SK-N-SH (cell line): ENCODE data around the gene CLSTN2. TPM values are rescaled to one million over a fixed set of nuclear protein-coding genes. Genes with fewer than 3 reads are reported as not detected.

Source experiments
- CTCF ChIA-PET: fragments of 300-600, 350-600 bp; formaldehyde crosslinking; extraction: SDS; loops from one replicate; lab custom pipeline; 2021; lab: Yijun Ruan, JAX
- POLR2A ChIA-PET: fragments of 350-600 bp; sonication (Branson Sonifier 250); formaldehyde crosslinking; extraction: SDS; loops from one replicate; lab custom pipeline; 2020; ENCODE audit warnings: antibody characterized with exemption, inconsistent platforms; lab: Yijun Ruan, JAX
- DNase-seq: peaks from one replicate; pipeline ENCODE4 v3.0.0; 2012
- H2AFZ ChIP-seq: fragments of 200-600 bp; sonication (generic); 2 replicates; pipeline ENCODE4 v1.8.1; 2016; ENCODE audit warnings: antibody characterized with exemption, mild to moderate bottlenecking, low read depth
- H3F3A ChIP-seq: fragments of 200-600 bp; sonication (generic); replicated peaks from 2 replicates; pipeline ENCODE3; 2016; ENCODE audit warnings: antibody characterized with exemption, mild to moderate bottlenecking; ENCODE audit not compliant: insufficient read depth
- H3K27ac ChIP-seq, 2 experiments: fragments of 200-500 bp in 1 of 2; fragments of 200-600 bp in 1 of 2; sonication (Bioruptor generic) in 1 of 2; sonication (generic), shearing (Covaris generic) in 1 of 2; 2 replicates each; pipeline versions ENCODE4 v1.5.1 to v1.6.1; 2014 to 2016; ENCODE audit warnings: low read depth in 2 of 2, inconsistent platforms in 1 of 2, low read length in 1 of 2, mild to moderate bottlenecking in 1 of 2, mixed read lengths in 1 of 2
- H3K27me3 ChIP-seq: fragments of 200-600 bp; sonication (generic), shearing (Covaris generic); 2 replicates; pipeline ENCODE4 v1.6.1; 2016; ENCODE audit warnings: mixed run types; ENCODE audit not compliant: insufficient read depth
- H3K36me3 ChIP-seq, 2 experiments: fragments of 200-500 bp in 1 of 2; fragments of 200-600 bp in 1 of 2; sonication (Bioruptor generic) in 1 of 2; sonication (generic) in 1 of 2; replicated peaks in 1 of 2; 2 replicates each; pipeline versions ENCODE3 to v1.5.1; 2014 to 2016; ENCODE audit warnings: low read length in 1 of 2, mild to moderate bottlenecking in 1 of 2; ENCODE audit not compliant: insufficient read depth in 2 of 2, control insufficient read depth in 1 of 2
- H3K4me1 ChIP-seq, 2 experiments: fragments of 200-500 bp in 1 of 2; fragments of 200-600 bp in 1 of 2; sonication (Bioruptor generic) in 1 of 2; sonication (generic), shearing (Covaris generic) in 1 of 2; 2 replicates each; pipeline versions ENCODE4 v1.5.1 to v1.6.1; 2014 to 2016; ENCODE audit warnings: low read depth in 1 of 2, low read length in 1 of 2, mixed run types in 1 of 2; ENCODE audit not compliant: insufficient read depth in 2 of 2, control insufficient read depth in 1 of 2
- H3K4me2 ChIP-seq: fragments of 200-600 bp; sonication (generic), shearing (Covaris generic); 2 replicates; pipeline ENCODE4 v1.6.1; 2017; ENCODE audit warnings: mixed run types
- H3K4me3 ChIP-seq, 2 experiments: fragments of 200-500 bp in 1 of 2; fragments of 200-600 bp in 1 of 2; sonication (Bioruptor generic) in 1 of 2; sonication (generic), shearing (Covaris generic) in 1 of 2; 2 replicates each; pipeline versions ENCODE4 v1.5.1 to v1.8.1; 2014 to 2016; ENCODE audit warnings: low read depth in 2 of 2, inconsistent platforms in 1 of 2, low read length in 1 of 2, mild to moderate bottlenecking in 1 of 2, mixed read lengths in 1 of 2, moderate library complexity in 1 of 2
- H3K79me2 ChIP-seq: fragments of 200-600 bp; sonication (generic); 2 replicates; pipeline ENCODE4 v1.8.1; 2017; ENCODE audit warnings: mild to moderate bottlenecking; ENCODE audit not compliant: insufficient read depth
- H3K9ac ChIP-seq: fragments of 200-600 bp; sonication (generic); 2 replicates; pipeline ENCODE4 v1.6.1; 2017; ENCODE audit warnings: mixed run types
- H3K9me2 ChIP-seq: fragments of 200-600 bp; sonication (generic); 2 replicates; pipeline ENCODE4 v1.6.1; 2017; ENCODE audit warnings: mixed run types
- H3K9me3 ChIP-seq: fragments of 200-600 bp; sonication (generic); 2 replicates; pipeline ENCODE4 v1.6.1; 2017; ENCODE audit warnings: mixed run types, mild to moderate bottlenecking, moderate library complexity
- H4K20me1 ChIP-seq: fragments of 200-600 bp; sonication (generic); 2 replicates; pipeline ENCODE4 v1.6.1; 2017; ENCODE audit warnings: mild to moderate bottlenecking, mixed run types; ENCODE audit not compliant: insufficient read depth
- EP300 ChIP-seq, 2 experiments: IDR thresholded peaks; 2 replicates each; pipeline versions ENCODE4 v1.4.0 to v1.6.1; 2012; ENCODE audit warnings: borderline replicate concordance in 1 of 2, low read depth in 1 of 2, low read length in 1 of 2
- EZH2phosphoT487 ChIP-seq: fragments of 200-600 bp; sonication (generic); IDR thresholded peaks from 2 replicates; pipeline ENCODE4 v1.6.1; 2017; ENCODE audit warnings: low read depth, mixed run types, mild to moderate bottlenecking, antibody characterized with exemption, moderate library complexity, borderline replicate concordance
- GATA2 ChIP-seq: sonication (generic); formaldehyde crosslinking; IDR thresholded peaks from 2 replicates; pipeline ENCODE4 v1.5.0; 2020; ENCODE audit warnings: mild to moderate bottlenecking, missing genetic modification reagents
- MAX ChIP-seq: IDR thresholded peaks from 2 replicates; pipeline ENCODE4 v1.4.0; 2012; ENCODE audit warnings: low read depth
- NFIC ChIP-seq: IDR thresholded peaks from 2 replicates; pipeline ENCODE4 v1.4.0; 2012; ENCODE audit warnings: borderline replicate concordance
- REST ChIP-seq: IDR thresholded peaks from 2 replicates; pipeline ENCODE4 v1.6.1; 2012; ENCODE audit warnings: mild to moderate bottlenecking, low read depth, low read length, moderate library complexity
- RXRA ChIP-seq: IDR thresholded peaks from 2 replicates; pipeline ENCODE4 v1.4.0; 2012; ENCODE audit warnings: low read depth, mild to moderate bottlenecking, borderline replicate concordance
- TCF12 ChIP-seq: IDR thresholded peaks from 2 replicates; pipeline ENCODE4 v1.4.0; 2012
- YY1 ChIP-seq: IDR thresholded peaks from 2 replicates; pipeline ENCODE4 v1.4.0; 2012; ENCODE audit warnings: low read depth, mild to moderate bottlenecking
- WGBS: methylation state at CpG from one replicate; pipeline ENCODE4 v1.1.6; 2017; ENCODE audit warnings: low lambda C conversion rate; 5-methylcytosine and 5-hydroxymethylcytosine counted together
- polyA plus RNA-seq, 3 experiments: library from polyadenylated mRNA; depleted of rRNA; stranded (reverse); fragments of >200 nt; gene quantifications; 2 replicates each; pipeline ENCODE4 v1.2.3, GENCODE V29; 2012
- TF ChIP-seq, protein P1 (sequence below): fragments of 150-350 bp; IDR thresholded peaks from 2 replicates; pipeline ENCODE4 v1.6.1; 2017; ENCODE audit warnings: antibody characterized with exemption, low read length, low read depth, borderline replicate concordance

Gene CLSTN2
- polyA plus RNA-seq, 1 of the 3 experiments (the other 2 are of a cell fraction), result 0.02 TPM

DNA sequence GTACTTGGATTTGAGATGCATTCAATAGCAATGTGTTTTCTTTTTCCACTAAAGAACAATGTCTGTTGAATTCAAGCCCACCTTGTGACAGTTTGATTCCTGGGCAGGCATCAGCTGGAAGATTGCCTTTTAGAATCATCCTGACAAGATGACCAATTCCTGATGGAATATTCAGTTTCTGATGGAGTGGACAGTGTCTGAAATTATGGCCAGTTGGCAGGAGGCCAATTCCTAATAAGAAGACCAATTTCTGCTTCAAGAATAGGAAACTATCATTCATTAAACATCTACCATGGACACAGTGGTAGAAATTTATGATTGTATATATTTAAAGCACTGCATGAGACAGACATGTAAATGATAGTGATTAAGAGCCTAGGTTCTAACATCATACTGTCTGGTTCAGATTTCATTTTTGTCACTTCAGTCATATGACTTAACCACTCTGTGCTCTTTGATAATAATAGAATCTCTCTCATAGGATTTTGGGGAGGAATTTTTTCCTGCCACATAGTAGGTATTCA is 133.6 kb downstream of the CLSTN2 start:
- Histone ChIP-seq H2AFZ (no peak overlapping the region), H3K27me3 (no peaks in the 10 kb centered on the region), H3K27ac (no peak overlapping the region), H3F3A (no peaks in the 10 kb centered on the region), H3K4me3 (no peak overlapping the region), H3K4me1 (no peaks in the 10 kb centered on the region; a peak in 2 of 4 replicates), H3K9me2 (no peaks in the 10 kb centered on the region), H4K20me1 (no peaks in the 10 kb centered on the region), H3K4me2 (no peak overlapping the region), H3K36me3 (no peaks in the 10 kb centered on the region), H3K9ac (no peak overlapping the region), H3K9me3 (no peaks in the 10 kb centered on the region), H3K79me2 (no peaks in the 10 kb centered on the region)
- no peak for DNase-seq
- POLR2A ChIA-PET, result no interaction called here
- CTCF ChIA-PET, result interaction anchor here (0.7 to 1.2 kb wide), 2 partner anchors 14 to 18 kb away, joined by 4 read pairs; no protein-coding TSS in a partner anchor
- TF ChIP-seq EP300 (IDR thresholded peaks at IDR 0.05; ENCODE audit: borderline replicate concordance in 1 of 2, low read depth in 1 of 2, low read length in 1 of 2) (no peak), GATA2 (CRISPR knock-in tag) (no peak), YY1 (no peak), TCF12 (no peak)

DNA sequence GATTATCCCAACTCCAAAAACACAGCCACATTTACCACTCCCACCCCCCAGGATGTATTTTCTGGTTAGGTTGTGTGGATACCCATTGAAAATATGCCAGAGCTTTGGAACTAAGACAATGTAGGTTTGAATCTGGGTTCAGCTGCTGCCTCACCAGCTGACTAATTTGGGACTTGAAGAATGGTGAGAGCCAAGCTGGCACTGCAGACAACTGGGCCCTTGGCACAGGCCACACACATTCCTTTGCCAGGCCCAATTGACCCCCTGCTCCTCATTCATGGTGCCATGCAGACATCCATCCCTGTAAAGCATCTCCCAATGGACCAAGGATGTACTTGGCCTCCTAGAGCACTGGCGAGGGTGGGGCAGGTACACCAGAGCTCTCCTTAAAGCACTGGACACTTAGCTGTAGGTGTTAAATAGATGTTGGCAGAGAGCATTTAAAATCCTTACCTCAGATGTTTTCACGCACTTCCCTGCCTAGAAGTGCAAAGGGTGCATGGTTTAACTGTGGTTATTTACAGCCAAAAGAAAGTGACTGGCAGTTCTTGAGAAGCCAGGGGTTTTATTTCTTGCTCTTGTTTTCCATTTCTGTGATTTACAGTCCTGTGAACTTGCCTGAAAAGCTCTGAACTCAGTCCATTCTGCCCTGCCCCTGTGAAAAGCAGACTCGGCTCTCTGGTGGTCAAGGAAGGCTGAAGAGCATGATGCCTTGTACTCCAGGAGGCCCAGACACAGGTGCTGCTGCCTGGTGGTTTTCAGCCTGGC is 138.5 kb downstream of the CLSTN2 start:
- Histone ChIP-seq H3K36me3 (no peaks in the 10 kb centered on the region), H3K9me3 (no peaks in the 10 kb centered on the region), H3K9ac (no peak overlapping the region), H3K4me2 (no peak overlapping the region), H4K20me1 (no peaks in the 10 kb centered on the region), H3F3A (no peaks in the 10 kb centered on the region), H3K27ac (no peak overlapping the region; a peak in 1 of 4 replicates), H3K9me2 (no peaks in the 10 kb centered on the region), H3K4me1 (peaks cover 0 to 2% of the 10 kb centered on the region in 2 experiments; a peak in 2 of 4 replicates), H3K79me2 (no peaks in the 10 kb centered on the region), H3K27me3 (no peaks in the 10 kb centered on the region), H3K4me3 (no peak overlapping the region), H2AFZ (no peak overlapping the region)
- ChIA-PET POLR2A (no interaction called here), CTCF (interaction anchor here (0.5 to 1.7 kb wide), 4 partner anchors 11 to 531 kb away, joined by 3 read pairs; no protein-coding TSS in a partner anchor)
- 33% methylated on average over 3 of the region's 3 CpGs for WGBS
- no peak for DNase-seq
- TF ChIP-seq YY1 (no peak), NFIC (no peak)
- TF ChIP-seq, all 33 proteins: peak for 0

DNA sequence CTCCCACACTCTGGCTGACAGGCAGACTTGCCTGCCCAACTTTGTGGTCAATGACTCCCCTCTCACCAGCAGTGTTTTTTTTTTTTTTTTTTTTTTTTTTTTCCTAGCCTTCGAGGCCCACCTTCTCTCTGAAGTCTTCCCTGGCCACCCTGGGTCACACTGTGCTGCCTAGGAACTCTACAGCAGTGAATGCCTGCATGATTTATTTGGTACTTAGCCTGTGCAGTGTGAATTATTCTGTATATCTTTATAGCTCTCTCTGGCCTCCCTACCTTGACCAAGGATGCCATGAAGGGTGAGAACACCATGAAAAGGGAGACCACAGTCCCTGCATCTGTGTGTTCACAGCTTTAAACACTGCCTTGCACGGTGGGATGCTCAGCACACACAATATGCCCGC is 141.6 kb downstream of the CLSTN2 start:
- TF ChIP-seq, protein P1, sequence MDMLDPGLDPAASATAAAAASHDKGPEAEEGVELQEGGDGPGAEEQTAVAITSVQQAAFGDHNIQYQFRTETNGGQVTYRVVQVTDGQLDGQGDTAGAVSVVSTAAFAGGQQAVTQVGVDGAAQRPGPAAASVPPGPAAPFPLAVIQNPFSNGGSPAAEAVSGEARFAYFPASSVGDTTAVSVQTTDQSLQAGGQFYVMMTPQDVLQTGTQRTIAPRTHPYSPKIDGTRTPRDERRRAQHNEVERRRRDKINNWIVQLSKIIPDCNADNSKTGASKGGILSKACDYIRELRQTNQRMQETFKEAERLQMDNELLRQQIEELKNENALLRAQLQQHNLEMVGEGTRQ, result no peak
- TF ChIP-seq EZH2phosphoT487 (no peak), MAX (no peak), RXRA (no peak), REST (no peak)
- no peaks in the 10 kb centered on the region for H4K20me1 ChIP-seq
- no peaks in the 10 kb centered on the region for H3K79me2 ChIP-seq
- POLR2A ChIA-PET, result no interaction called here
- no peaks in the 10 kb centered on the region for H3K36me3 ChIP-seq
- no peak overlapping the region for H3K4me3 ChIP-seq
- CTCF ChIA-PET, result no interaction called here
- H3K27ac ChIP-seq, result no peak overlapping the region
- H2AFZ ChIP-seq, result no peak overlapping the region
- H3K9ac ChIP-seq, result no peak overlapping the region
- H3K4me1 ChIP-seq, result peaks cover 0 to 2% of the 10 kb centered on the region in 2 experiments; a peak in 2 of 4 replicates
- no peaks in the 10 kb centered on the region for H3K9me2 ChIP-seq
- H3K27me3 ChIP-seq, result no peaks in the 10 kb centered on the region
- WGBS, result 10% methylated on average over 3 of the region's 3 CpGs
- no peaks in the 10 kb centered on the region for H3K9me3 ChIP-seq
- no peaks in the 10 kb centered on the region for H3F3A ChIP-seq
- DNase-seq, result no peak
- H3K4me2 ChIP-seq, result no peak overlapping the region
